Muscle layer of duodenum (tissue), 2 donors: ENCODE results near the gene SDSL.

Experiments
- H3K27ac ChIP-seq: one replicate; pipeline ENCODE4 v1.7.0; 2013; ENCODE audit warnings: mild to moderate bottlenecking, low read length
- H3K27me3 ChIP-seq: one replicate; pipeline ENCODE4 v1.7.0; 2013; ENCODE audit warnings: low read depth, mild to moderate bottlenecking, control low read depth, low read length
- H3K36me3 ChIP-seq, 2 donors: one replicate each; pipeline ENCODE4 v1.7.0; 2013; ENCODE audit warnings: low read length in 2 of 2, control low read depth in 1 of 2, mild to moderate bottlenecking in 1 of 2; ENCODE audit not compliant: insufficient read depth in 2 of 2, control insufficient read depth in 1 of 2
- H3K4me1 ChIP-seq, 2 donors: one replicate each; pipeline ENCODE4 v1.7.0; 2013; ENCODE audit warnings: low read length in 2 of 2, mild to moderate bottlenecking in 2 of 2, control low read depth in 1 of 2, moderate library complexity in 1 of 2; ENCODE audit not compliant: insufficient read depth in 2 of 2, control insufficient read depth in 1 of 2
- H3K4me3 ChIP-seq, 2 donors: one replicate each; pipeline ENCODE4 v1.7.0; 2013; ENCODE audit warnings: low read length in 2 of 2, low read depth in 1 of 2, mild to moderate bottlenecking in 1 of 2
- H3K9me3 ChIP-seq, 2 donors: one replicate each; pipeline ENCODE4 v1.7.0; 2013; ENCODE audit warnings: low read length in 2 of 2, control low read depth in 1 of 2, mild to moderate bottlenecking in 1 of 2; ENCODE audit not compliant: control insufficient read depth in 1 of 2
- donor health status: healthy.

The SDSL gene

DNA sequence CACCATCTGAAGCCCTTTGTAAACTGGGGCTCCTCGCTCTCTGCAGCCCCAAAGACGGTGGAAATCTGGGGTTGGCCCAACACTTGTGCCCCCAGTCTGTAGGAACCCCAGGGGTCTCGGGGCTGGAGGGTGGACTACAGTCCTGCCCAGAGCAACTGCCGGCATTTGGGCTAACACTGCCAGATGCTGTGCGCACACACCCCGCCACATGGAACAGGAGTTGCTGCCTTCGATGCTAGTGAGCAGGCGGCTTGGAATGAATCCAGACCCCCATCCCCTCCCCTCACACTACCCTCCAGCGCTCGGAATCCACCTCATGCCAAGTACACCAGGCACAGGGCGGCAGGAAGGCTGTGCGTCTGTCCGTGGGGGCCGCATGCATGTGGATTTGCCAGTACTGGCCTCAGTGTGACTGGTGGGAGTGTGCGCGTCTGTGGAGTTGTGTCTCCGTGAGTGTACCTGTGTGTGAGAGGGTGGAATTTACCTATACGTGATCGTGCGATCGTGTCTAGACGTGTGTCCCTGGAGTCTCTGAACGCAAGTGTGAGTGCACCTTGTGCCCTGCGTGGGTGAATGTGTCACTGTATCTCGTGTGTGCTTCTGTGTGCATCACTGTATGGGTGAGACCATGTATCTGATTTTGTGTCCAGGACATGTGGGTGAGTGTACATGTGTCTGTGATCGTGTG lies 44.4 kb downstream of the SDSL start:
- Histone ChIP-seq H3K27me3 (peaks cover 72% of the 10 kb centered on the region), H3K27ac (no peak overlapping the region), H3K4me1 (peaks cover 0 to 50% of the 10 kb centered on the region in 2 donors), H3K36me3 (no peaks in the 10 kb centered on the region), H3K9me3 (no peaks in the 10 kb centered on the region), H3K4me3 (peak overlapping the region; percentile 21 to 54)

DNA sequence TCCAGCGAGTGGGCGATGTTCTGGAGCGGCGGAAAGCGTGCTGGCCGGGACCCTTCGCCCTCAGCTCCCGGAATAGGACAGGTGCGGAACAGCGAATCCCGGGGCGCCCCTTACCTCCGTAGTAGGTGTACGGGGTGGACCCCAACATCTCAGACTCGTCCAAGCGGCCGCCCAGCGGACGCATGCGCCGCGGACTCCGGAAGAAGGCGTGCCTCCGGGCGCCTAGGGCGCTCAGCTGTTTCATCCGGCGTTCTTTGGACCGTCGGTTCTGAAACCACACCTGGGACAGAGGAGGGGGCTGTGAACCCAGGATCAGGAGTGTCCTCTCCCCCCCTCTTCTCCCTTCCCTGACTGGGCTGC lies 44.9 kb downstream of the SDSL start:
- H3K4me1 ChIP-seq: peaks cover 0 to 54% of the 10 kb centered on the region in 2 donors
- no peak overlapping the region for H3K27ac ChIP-seq
- H3K27me3 ChIP-seq: peaks cover 72% of the 10 kb centered on the region
- no peaks in the 10 kb centered on the region for H3K9me3 ChIP-seq
- H3K4me3 ChIP-seq: peak overlapping the region; percentile 21 to 54
- no peaks in the 10 kb centered on the region for H3K36me3 ChIP-seq

DNA sequence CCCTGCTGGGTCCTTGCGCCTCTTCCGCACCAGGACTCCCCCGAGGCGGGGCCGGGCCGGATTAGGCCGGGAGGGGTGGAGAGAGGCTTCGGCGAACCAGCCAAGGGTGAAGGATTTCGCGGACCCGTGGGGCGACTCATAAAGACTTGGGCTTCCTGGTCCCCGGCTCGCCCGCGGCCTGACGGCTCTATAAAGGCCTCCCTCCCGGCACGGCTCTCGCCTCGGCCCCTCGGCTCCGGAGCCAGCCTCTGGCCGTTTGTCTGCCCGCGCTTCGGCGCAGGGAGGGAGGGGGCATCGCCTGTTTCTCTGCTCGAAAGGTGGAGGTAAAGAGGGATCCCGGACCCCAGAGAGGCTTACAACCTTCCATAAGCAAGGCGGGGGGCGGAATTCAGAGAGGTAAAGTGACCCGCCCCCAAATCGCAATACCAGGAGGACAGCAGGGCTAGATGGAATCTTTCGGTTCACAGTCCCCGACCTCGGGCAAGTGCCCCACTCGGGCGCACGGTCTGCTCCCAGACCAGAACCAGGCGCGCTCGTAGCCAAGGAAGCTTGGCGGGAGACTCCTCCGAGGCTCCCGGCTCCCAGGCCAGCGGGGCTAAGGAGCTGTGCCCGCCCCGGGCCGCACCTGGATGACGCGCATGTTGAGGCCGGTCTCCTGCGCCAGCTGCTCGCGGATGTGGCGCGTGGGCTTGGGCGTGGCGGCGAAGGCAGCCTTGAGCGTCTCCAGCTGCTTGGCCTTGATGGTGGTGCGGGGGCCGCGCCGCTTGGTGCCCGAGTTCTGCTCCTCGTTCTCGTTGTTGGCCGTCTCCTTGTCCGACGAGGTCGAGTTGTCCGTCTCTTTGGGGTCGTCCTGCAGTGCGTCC lies 45.6 kb downstream of the SDSL start:
- H3K27ac ChIP-seq: no peak overlapping the region
- H3K4me1 ChIP-seq: peaks cover 0 to 52% of the 10 kb centered on the region in 2 donors
- peaks cover 75% of the 10 kb centered on the region for H3K27me3 ChIP-seq
- H3K9me3 ChIP-seq: no peaks in the 10 kb centered on the region
- H3K36me3 ChIP-seq: no peaks in the 10 kb centered on the region
- H3K4me3 ChIP-seq: peak overlapping the region; percentile 21 to 54

DNA sequence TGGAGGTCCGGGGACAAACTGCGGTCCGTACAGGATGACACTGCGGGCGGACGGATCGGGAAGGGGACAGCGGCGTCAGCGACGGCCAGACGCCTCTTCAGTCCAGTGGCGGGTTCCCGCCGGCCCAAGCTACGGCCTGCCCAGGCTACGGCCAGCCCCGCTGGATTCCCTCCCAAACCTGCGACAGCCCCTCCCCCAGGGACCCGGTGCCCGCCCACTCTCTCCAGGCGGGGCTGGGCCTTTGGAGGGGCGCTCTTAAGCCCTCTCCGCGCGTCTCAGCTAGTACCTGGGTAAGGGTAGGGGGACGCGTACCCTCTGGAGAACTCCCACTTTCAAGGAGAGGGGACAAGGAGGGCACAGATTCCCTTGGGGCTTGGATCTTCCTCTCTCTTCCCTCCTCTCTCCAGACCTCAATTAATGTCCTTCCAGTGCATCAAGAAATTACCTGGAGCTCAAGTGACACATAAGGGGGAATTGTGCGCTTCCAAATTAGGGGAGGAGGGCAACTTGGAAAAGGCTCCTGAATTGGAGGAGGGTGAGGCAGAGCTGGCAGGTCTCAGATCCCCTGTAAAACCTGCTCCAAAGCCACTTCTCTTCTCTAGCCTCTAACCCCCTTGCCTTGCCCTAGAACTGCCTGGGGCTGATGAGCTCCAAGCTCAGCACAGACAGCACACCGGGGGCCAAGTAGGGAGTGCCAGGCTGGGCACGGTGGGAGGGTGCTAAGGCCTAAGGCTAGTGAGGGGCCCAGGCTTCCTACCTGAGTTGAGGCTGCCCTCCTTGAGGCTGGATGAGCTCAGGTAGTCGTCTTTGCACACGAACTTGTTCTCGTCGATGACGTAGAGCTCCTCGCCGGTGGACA lies 46.4 kb downstream of the SDSL start:
- H3K36me3 ChIP-seq: no peaks in the 10 kb centered on the region
- H3K9me3 ChIP-seq: no peaks in the 10 kb centered on the region
- peak overlapping the region in 1 of 2 donors; percentile 54 for H3K4me3 ChIP-seq
- peaks cover 0 to 45% of the 10 kb centered on the region in 2 donors for H3K4me1 ChIP-seq
- no peak overlapping the region for H3K27ac ChIP-seq
- peaks cover 71% of the 10 kb centered on the region for H3K27me3 ChIP-seq

DNA sequence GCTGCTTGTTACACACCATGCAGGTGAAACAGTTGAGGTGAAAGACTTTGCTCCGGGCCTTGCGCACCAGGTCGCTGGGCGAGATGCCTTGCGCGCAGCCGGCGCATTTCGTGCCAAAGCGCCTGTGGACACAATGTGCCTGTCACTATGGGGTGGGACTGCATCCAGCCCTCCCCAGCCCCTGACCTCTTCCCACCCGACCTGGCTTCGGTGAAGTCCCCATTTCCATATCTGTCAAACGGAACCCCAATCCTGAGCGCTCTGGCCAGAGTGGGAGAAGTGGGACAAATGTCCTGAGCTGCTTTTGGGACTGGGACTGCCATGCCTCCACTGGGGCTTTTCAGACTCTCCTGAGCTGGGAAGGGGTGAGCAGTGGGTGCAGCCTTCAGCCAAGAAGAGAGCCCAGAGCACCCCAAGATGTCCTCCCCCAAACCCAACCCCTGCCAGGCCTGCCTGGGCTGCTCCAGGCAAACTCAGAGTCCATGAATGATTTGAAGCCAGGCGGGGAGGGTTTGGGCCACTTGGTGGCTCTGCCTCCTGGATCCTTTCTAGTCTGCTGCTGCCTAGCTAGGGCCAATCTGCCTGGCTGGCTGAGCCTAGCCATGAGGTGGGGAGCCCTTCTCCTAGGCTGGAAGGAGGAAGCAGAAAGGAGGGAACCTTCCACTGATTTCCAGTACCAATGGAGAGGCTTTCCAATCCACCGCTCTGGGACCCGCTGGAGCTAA lies 47.2 kb downstream of the SDSL start:
- peaks cover 0 to 42% of the 10 kb centered on the region in 2 donors for H3K4me1 ChIP-seq
- peaks cover 71% of the 10 kb centered on the region for H3K27me3 ChIP-seq
- no peak overlapping the region for H3K27ac ChIP-seq
- no peaks in the 10 kb centered on the region for H3K36me3 ChIP-seq
- H3K9me3 ChIP-seq: no peaks in the 10 kb centered on the region
- no peak overlapping the region for H3K4me3 ChIP-seq

DNA sequence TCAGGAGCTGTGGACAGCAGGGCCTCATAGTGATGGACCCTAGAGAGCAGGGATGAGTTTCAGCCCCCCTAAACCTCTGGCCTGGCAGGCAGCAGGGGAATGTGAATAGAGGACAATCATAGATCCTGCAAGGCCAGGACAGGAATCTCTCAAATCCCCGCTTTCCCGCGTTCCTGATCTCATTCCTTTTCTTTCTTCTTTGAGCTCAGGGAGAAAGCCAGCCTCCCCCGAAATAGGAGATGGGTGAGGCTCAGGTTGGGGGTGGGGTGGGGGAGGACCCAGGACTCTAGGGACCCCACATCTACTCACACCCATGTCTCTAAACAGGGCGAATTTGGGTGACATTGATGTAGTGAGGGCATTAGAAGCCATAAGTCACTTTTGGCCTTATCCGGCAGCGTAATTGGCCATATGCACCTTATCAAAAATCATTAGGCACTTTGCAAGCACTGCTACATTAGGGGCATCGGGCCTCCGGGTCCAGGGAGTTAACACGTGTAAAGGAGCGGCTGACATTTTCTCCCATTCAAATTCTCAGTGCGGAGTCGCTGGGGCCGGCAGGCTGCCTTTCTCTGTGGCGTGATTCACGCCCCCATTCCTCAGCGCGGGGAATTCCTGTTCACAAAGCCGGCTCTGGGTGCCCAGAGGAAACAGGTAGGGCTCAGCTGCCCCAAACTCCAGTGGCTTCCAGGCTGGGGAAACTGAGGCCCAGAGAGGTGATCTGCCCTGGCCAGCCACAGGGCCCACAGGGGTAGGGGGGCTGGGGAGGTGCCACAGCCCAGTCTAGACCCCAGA lies 48.0 kb downstream of the SDSL start:
- no peaks in the 10 kb centered on the region for H3K9me3 ChIP-seq
- peaks cover 71% of the 10 kb centered on the region for H3K27me3 ChIP-seq
- no peak overlapping the region for H3K4me3 ChIP-seq
- no peaks in the 10 kb centered on the region for H3K36me3 ChIP-seq
- H3K27ac ChIP-seq: no peak overlapping the region
- H3K4me1 ChIP-seq: peaks cover 0 to 35% of the 10 kb centered on the region in 2 donors

DNA sequence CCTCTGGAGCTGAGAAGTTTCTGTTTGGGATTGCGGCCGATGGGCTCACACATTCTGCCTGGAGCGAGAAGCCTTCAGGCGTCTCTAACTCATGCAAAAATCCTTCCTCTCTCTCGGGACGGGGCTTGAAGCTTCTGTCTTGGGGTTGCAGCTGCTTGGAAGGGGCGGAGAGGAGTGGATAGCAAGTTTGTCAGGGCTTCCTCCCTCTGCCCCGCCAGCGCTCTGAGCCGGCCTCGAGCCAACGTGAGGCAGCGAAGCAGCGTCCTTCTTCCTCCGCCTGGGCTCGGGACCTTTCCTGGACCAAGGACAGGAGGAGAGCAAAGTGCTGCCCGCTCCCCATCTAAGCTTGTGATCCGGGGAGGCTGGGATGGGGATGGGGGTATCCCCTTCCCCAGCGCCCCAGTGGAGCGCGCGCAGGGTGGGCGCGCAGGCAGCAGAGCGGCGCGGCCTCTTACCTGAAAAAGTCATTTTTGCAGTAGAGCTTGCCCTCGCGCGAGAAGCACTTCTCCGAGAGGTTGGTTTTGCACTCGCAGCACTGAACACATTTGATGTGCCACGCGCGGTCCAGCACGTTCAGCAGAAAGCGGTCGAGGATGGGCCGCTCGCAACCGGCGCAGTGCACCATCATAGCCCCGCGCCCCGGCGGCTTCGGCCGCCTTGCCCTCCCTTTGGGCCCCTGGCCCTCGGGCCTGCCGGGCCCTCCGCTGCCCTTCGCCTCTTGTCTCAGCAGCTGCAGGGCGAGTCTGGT lies 48.9 kb downstream of the SDSL start:
- Histone ChIP-seq H3K27me3 (peaks cover 68% of the 10 kb centered on the region), H3K4me3 (no peak overlapping the region), H3K4me1 (peaks cover 0 to 31% of the 10 kb centered on the region in 2 donors), H3K36me3 (no peaks in the 10 kb centered on the region), H3K27ac (no peak overlapping the region), H3K9me3 (no peaks in the 10 kb centered on the region)

DNA sequence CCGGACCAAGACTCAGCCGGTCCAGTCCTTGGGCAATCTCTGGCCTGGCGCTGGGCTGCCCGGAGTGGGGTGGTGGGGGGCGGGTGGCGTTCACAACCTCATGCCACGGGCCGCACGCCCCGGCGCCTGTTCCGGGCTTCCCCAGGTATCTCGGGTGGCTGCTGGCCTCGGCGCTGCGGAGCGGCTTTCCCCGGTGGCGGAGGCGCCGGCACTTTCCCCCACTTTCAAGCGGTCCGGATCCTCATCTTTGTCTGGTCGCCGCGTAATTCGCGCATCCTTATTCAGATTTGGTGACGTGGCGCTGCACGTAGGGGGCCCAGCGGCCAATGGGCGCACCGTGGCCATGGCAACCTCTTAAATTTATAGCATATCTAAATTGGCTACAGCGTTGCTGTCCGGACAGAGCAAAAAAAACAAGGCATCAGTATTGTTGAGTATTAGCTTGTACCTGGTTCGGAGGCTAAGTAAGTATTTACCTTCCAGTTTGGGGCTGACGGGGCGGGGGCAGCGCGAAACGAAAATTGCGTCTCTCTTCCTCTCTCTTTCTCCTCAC lies 49.5 kb downstream of the SDSL start, which contains the start of gene LHX5:
Gene LHX5 (minus strand): TSS at position 253 of the 553 bp plus-strand sequence. CDS start 373 bp downstream, outside the sequence.
- Histone ChIP-seq H3K9me3 (no peaks in the 10 kb centered on the region), H3K27ac (no peak within 1 kb of the TSS), H3K4me3 (no peak within 1 kb of the TSS), H3K27me3 (peaks cover 62% of the 10 kb centered on the region), H3K4me1 (peaks cover 0 to 30% of the 10 kb centered on the region in 2 donors), H3K36me3 (no peaks in the 10 kb centered on the region)

DNA sequence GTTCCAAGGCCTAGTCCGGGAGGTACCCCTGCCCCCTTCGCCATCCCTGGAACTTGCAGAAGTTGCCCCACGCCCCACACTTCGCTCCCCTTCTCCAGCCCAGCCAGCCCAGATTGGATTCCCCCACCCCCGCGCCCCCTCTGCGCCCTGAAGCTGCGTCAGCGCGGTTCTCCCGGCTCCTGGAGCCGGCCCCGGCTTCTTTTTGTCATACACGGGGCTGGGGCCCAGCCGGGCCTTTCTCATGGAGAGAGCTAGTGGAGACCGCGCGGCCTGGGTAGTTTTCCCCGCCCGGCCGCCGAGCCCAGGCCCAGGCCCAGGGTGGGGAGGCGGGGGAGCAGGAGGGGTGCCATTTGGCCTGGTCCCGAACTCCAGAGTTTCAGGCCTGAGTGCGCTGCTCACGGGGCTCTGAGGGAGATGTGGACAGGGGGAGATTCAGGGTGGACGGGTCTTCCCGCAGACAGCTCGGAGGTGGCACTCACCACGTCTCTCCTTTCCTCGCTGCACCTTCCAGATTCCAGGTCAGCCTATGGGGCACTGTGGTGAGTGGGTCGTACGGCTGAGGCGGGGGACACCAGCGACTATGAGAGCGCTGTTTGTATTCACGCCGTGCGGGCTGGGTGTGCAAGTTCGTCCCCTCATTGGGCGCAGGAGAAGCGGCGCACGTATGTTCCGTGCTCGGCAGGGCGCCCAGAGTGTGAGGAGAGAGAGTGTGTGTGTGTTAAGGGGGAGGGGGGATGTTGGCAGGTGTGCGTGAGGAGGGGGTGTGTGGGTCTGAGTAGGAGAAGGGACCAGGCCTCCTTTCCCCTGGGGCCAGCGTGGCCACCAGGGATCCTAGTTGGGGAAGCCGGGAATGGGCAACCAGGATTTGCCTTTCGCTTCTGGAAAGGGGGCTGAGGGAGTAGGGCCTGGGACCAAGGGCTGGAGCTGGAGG lies 50.3 kb downstream of the SDSL start:
- H3K27me3 ChIP-seq: peaks cover 58% of the 10 kb centered on the region
- H3K36me3 ChIP-seq: no peaks in the 10 kb centered on the region
- peaks cover 0 to 22% of the 10 kb centered on the region in 2 donors for H3K4me1 ChIP-seq
- H3K27ac ChIP-seq: no peak overlapping the region
- H3K4me3 ChIP-seq: no peak overlapping the region
- H3K9me3 ChIP-seq: no peaks in the 10 kb centered on the region
